ENCODE measurements around the gene SNX30. TPM values are rescaled to one million over a fixed set of nuclear protein-coding genes. Genes with fewer than 3 reads are reported as not detected.

The SNX30 gene
- total and polyA plus RNA-seq, 12 donors, result 0.88 to 7.2 (median 3.8) TPM

GRCh38 chr9:112884721-112885120 lies 134.2 kb downstream of the SNX30 start:
- intact Hi-C loops (cut with DNase I), result no loop called here
- no peak overlapping the region for H3K27ac ChIP-seq
- ATAC-seq, result no peak
- H3K9me3 ChIP-seq, result no peaks in the 10 kb centered on the region
- H3K4me3 ChIP-seq, result no peak overlapping the region
- peaks cover 0 to 9% (median 3%) of the 10 kb centered on the region in 7 donors for H3K27me3 ChIP-seq
- no peak for DNase-seq
- WGBS, 2 donors, result 93 to 96% methylated on average over 5 of the region's 5 CpGs
- no peaks in the 10 kb centered on the region for H3K4me1 ChIP-seq
- TF ChIP-seq CTCF (IDR thresholded peaks at IDR 0.05), result no peak
- H3K36me3 ChIP-seq, result peaks cover 0 to 12% (median 0%) of the 10 kb centered on the region in 9 donors

GRCh38 chr9:112885324-112885723 lies 134.8 kb downstream of the SNX30 start:
- Histone ChIP-seq H3K27me3 (peaks cover 0 to 15% (median 10%) of the 10 kb centered on the region in 7 donors), H3K4me3 (no peak overlapping the region), H3K27ac (no peak overlapping the region), H3K9me3 (no peaks in the 10 kb centered on the region), H3K36me3 (peaks cover 0 to 12% (median 0%) of the 10 kb centered on the region in 9 donors), H3K4me1 (peaks cover 0 to 6% (median 3%) of the 10 kb centered on the region in 9 donors)
- TF ChIP-seq CTCF (IDR thresholded peaks at IDR 0.05), result no peak
- 88 to 97% methylated on average over 1 of the region's 1 CpG for WGBS, 2 donors
- no peak for ATAC-seq
- intact Hi-C loops (cut with DNase I), result no loop called here
- DNase-seq, result no peak

GRCh38 chr9:112886351-112886750 lies 135.8 kb downstream of the SNX30 start:
- Histone ChIP-seq H3K27me3 (peaks cover 0 to 25% (median 15%) of the 10 kb centered on the region in 7 donors), H3K36me3 (peaks cover 0 to 3% (median 0%) of the 10 kb centered on the region in 9 donors), H3K27ac (no peak overlapping the region), H3K4me3 (no peak overlapping the region), H3K4me1 (peaks cover 4 to 12% (median 6%) of the 10 kb centered on the region in 9 donors), H3K9me3 (no peaks in the 10 kb centered on the region)
- no peak for TF ChIP-seq CTCF (IDR thresholded peaks at IDR 0.05)
- WGBS, 2 donors, result 91 to 93% methylated on average over 4 of the region's 4 CpGs
- ATAC-seq (no peak), DNase-seq (no peak)
- intact Hi-C loops (cut with DNase I), result no loop called here

GRCh38 chr9:112887381-112887780 lies 136.8 kb downstream of the SNX30 start:
- intact Hi-C loops (cut with DNase I), result no loop called here
- DNase-seq, result peak in 1 of 2 donors; percentile 22
- H3K36me3 ChIP-seq, result no peaks in the 10 kb centered on the region
- no peak overlapping the region for H3K4me3 ChIP-seq
- no peak for ATAC-seq
- peak in 2 of 9 donors; percentile 5 to 39 for TF ChIP-seq CTCF (IDR thresholded peaks at IDR 0.05)
- peaks cover 0 to 34% (median 15%) of the 10 kb centered on the region in 7 donors for H3K27me3 ChIP-seq
- 67 to 68% methylated on average over 5 of the region's 5 CpGs for WGBS, 2 donors
- H3K9me3 ChIP-seq, result no peaks in the 10 kb centered on the region
- peaks cover 4 to 12% (median 6%) of the 10 kb centered on the region in 9 donors for H3K4me1 ChIP-seq
- H3K27ac ChIP-seq, result no peak overlapping the region

Measured in heart right ventricle (tissue), 16 donors.